GM10248 (cell line): Measurements from ENCODE around the gene CST11.

Experiments
- CTCF ChIA-PET: fragments of 300-600 bp; sonication (Branson Sonifier 250); formaldehyde crosslinking; extraction: SDS; loops from one replicate; lab custom pipeline; 2021; ENCODE audit warnings: antibody characterized with exemption; lab: Yijun Ruan, JAX
- POLR2A ChIA-PET: fragments of 350-650 bp; sonication (Branson Sonifier 250); formaldehyde crosslinking; extraction: SDS; loops from one replicate; lab custom pipeline; 2020; ENCODE audit warnings: antibody characterized with exemption; lab: Yijun Ruan, JAX
- DNase-seq: peaks from one replicate; pipeline ENCODE4 v3.0.0; 2012; ENCODE audit errors: extremely low spot score
- CTCF ChIP-seq: IDR thresholded peaks from 2 replicates; pipeline ENCODE4 v1.5.1; 2012; ENCODE audit warnings: mild to moderate bottlenecking, low read depth; ENCODE audit errors: extremely low read depth, missing control alignments, control extremely low read depth

The CST11 gene

GRCh38 chr20:23440004-23440403 is 12.7 kb downstream of the CST11 start:
- TF ChIP-seq CTCF, result no peak
- ChIA-PET CTCF (interaction anchor here (1.4 to 4.9 kb wide), 2 partner anchors 74 to 169 kb away, joined by 4 to 90 read pairs; partner anchors contain the start of gene CST9), POLR2A (no interaction called here)
- DNase-seq, result no peak

- ChIA-PET CTCF (interaction anchor here (2.4 to 3.3 kb wide), 2 partner anchors 8 to 169 kb away, joined by 8 to 22 read pairs; no protein-coding TSS in a partner anchor), POLR2A (no interaction called here)
- DNase-seq, result no peak
- no peak for TF ChIP-seq CTCF
Measured at GRCh38 chr20:23438661-23439060, 14.0 kb downstream of the CST11 start.

- ChIA-PET CTCF (interaction anchor here (1.0 to 3.3 kb wide), 3 partner anchors 9 to 754 kb away, joined by 3 to 22 read pairs (median 8); no protein-coding TSS in a partner anchor), POLR2A (no interaction called here)
- no peak for TF ChIP-seq CTCF
- no peak for DNase-seq
Measured at GRCh38 chr20:23437126-23437899, 15.4 kb downstream of the CST11 start.

GRCh38 chr20:23436681-23437080 is 16.0 kb downstream of the CST11 start:
- no peak for TF ChIP-seq CTCF
- ChIA-PET POLR2A (no interaction called here), CTCF (interaction anchor here (1.0 to 3.3 kb wide), 2 partner anchors 10 to 753 kb away, joined by 3 to 22 read pairs; no protein-coding TSS in a partner anchor)
- DNase-seq, result no peak

- ChIA-PET POLR2A (no interaction called here), CTCF (interaction anchor here (3.3 kb wide), 1 partner anchor 10 kb away, joined by 22 read pairs; no protein-coding TSS in a partner anchor)
Measured at GRCh38 chr20:23435626-23436539, 16.8 kb downstream of the CST11 start.

More at GRCh38 chr20:23435626-23436539, 16.8 kb downstream of the CST11 start:
- DNase-seq, result no peak
- no peak for TF ChIP-seq CTCF
